22Rv1 (cell line): Measurements from ENCODE around the gene SLC26A4.

Source experiments
- ZFX ChIP-seq: fragments of 450-650 bp; IDR thresholded peaks from 2 replicates; pipeline ENCODE4 v1.6.1; 2017; ENCODE audit warnings: antibody characterized with exemption, borderline replicate concordance
- TF ChIP-seq, protein P1 (sequence below): fragments of 450-650 bp; IDR thresholded peaks from 2 replicates; pipeline ENCODE4 v1.5.1; 2017; ENCODE audit warnings: mild to moderate bottlenecking

GRCh38 chr7:107767391-107767790 lies 106.8 kb downstream of the SLC26A4 start:
- TF ChIP-seq, protein P1, sequence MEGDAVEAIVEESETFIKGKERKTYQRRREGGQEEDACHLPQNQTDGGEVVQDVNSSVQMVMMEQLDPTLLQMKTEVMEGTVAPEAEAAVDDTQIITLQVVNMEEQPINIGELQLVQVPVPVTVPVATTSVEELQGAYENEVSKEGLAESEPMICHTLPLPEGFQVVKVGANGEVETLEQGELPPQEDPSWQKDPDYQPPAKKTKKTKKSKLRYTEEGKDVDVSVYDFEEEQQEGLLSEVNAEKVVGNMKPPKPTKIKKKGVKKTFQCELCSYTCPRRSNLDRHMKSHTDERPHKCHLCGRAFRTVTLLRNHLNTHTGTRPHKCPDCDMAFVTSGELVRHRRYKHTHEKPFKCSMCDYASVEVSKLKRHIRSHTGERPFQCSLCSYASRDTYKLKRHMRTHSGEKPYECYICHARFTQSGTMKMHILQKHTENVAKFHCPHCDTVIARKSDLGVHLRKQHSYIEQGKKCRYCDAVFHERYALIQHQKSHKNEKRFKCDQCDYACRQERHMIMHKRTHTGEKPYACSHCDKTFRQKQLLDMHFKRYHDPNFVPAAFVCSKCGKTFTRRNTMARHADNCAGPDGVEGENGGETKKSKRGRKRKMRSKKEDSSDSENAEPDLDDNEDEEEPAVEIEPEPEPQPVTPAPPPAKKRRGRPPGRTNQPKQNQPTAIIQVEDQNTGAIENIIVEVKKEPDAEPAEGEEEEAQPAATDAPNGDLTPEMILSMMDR: no peak
- no peak for TF ChIP-seq ZFX
